Measurements from ENCODE around the gene PLXNC1. TPM values are rescaled to one million over a fixed set of nuclear protein-coding genes. Genes with fewer than 3 reads are reported as not detected.

Gene PLXNC1
- total and polyA plus RNA-seq, 2 donors (not counting 1 experiment from before 2014, with no cell fraction given): 15.1 to 86.9 TPM

GRCh38 chr12:94265539-94265938, 117.2 kb downstream of the PLXNC1 start:
- TF ChIP-seq CTCF (conservative IDR thresholded peaks at IDR 0.05 in 1 of 2, IDR thresholded peaks at IDR 0.05 in 1 of 2; ENCODE audit: low read depth in 1 of 2, low read length in 2 of 2) (no peak), EZH2 (IDR thresholded peaks at IDR 0.05; ENCODE audit: low read length, missing control alignments) (no peak)
- H4K20me1 ChIP-seq (ENCODE audit: control insufficient read depth, extremely low read depth, insufficient read depth, low read length): no peaks in the 10 kb centered on the region
- H3K36me3 ChIP-seq (ENCODE audit: control insufficient read depth, insufficient read depth, low read length): no peaks in the 10 kb centered on the region
- no peak overlapping the region for H3K4me2 ChIP-seq (ENCODE audit: extremely low read depth, insufficient read depth, low read length)
- H2AFZ ChIP-seq (ENCODE audit: low read length): no peak overlapping the region
- H3K9me3 ChIP-seq (ENCODE audit: control insufficient read depth, insufficient read depth, low read depth, low read length): no peaks in the 10 kb centered on the region
- no peak for DNase-seq (ENCODE audit: low read depth in 2 of 2)
- H3K79me2 ChIP-seq (ENCODE audit: control insufficient read depth, insufficient read depth, low read length): no peaks in the 10 kb centered on the region
- H3K4me3 ChIP-seq (replicated peaks in 1 of 4; ENCODE audit: control extremely low read depth in 1 of 4, insufficient read depth in 1 of 4, low read depth in 3 of 4, low read length in 4 of 4): no peak overlapping the region
- H3K4me1 ChIP-seq (ENCODE audit: control insufficient read depth, extremely low read depth, insufficient read depth, low read length): peaks cover 36% of the 10 kb centered on the region
- no peak overlapping the region for H3K27ac ChIP-seq (ENCODE audit: insufficient read depth, low read length)
- no peaks in the 10 kb centered on the region for H3K27me3 ChIP-seq (ENCODE audit: control insufficient read depth, insufficient read depth, low read length)
- no peak overlapping the region for H3K9ac ChIP-seq (ENCODE audit: insufficient read depth, low read length)

GRCh38 chr12:94265966-94266745, 117.8 kb downstream of the PLXNC1 start:
- Histone ChIP-seq H3K4me2 (ENCODE audit: extremely low read depth, insufficient read depth, low read length) (peak overlapping the region; percentile 44), H3K27ac (ENCODE audit: insufficient read depth, low read length) (peak overlapping the region; percentile 60), H3K4me3 (replicated peaks in 1 of 4; ENCODE audit: control extremely low read depth in 1 of 4, insufficient read depth in 1 of 4, low read depth in 3 of 4, low read length in 4 of 4) (no peak overlapping the region), H3K9ac (ENCODE audit: insufficient read depth, low read length) (no peak overlapping the region), H3K9me3 (ENCODE audit: control insufficient read depth, insufficient read depth, low read depth, low read length) (no peaks in the 10 kb centered on the region), H4K20me1 (ENCODE audit: control insufficient read depth, extremely low read depth, insufficient read depth, low read length) (no peaks in the 10 kb centered on the region), H3K79me2 (ENCODE audit: control insufficient read depth, insufficient read depth, low read length) (no peaks in the 10 kb centered on the region), H3K4me1 (ENCODE audit: control insufficient read depth, extremely low read depth, insufficient read depth, low read length) (peaks cover 36% of the 10 kb centered on the region), H3K36me3 (ENCODE audit: control insufficient read depth, insufficient read depth, low read length) (no peaks in the 10 kb centered on the region), H3K27me3 (ENCODE audit: control insufficient read depth, insufficient read depth, low read length) (no peaks in the 10 kb centered on the region), H2AFZ (ENCODE audit: low read length) (no peak overlapping the region)
- TF ChIP-seq CTCF (conservative IDR thresholded peaks at IDR 0.05 in 1 of 2, IDR thresholded peaks at IDR 0.05 in 1 of 2; ENCODE audit: low read depth in 1 of 2, low read length in 2 of 2) (no peak), EZH2 (IDR thresholded peaks at IDR 0.05; ENCODE audit: low read length, missing control alignments) (no peak)
- no peak for DNase-seq (ENCODE audit: low read depth in 2 of 2)

- no peaks in the 10 kb centered on the region for H3K79me2 ChIP-seq (ENCODE audit: control insufficient read depth, insufficient read depth, low read length)
- no peak overlapping the region for H3K4me3 ChIP-seq (replicated peaks in 1 of 4; ENCODE audit: control extremely low read depth in 1 of 4, insufficient read depth in 1 of 4, low read depth in 3 of 4, low read length in 4 of 4)
- no peaks in the 10 kb centered on the region for H4K20me1 ChIP-seq (ENCODE audit: control insufficient read depth, extremely low read depth, insufficient read depth, low read length)
- no peak overlapping the region for H2AFZ ChIP-seq (ENCODE audit: low read length)
- DNase-seq (ENCODE audit: low read depth in 2 of 2): peak; percentile 27 to 85
- H3K9ac ChIP-seq (ENCODE audit: insufficient read depth, low read length): peak overlapping the region; percentile 4
- peak overlapping the region; percentile 44 for H3K4me2 ChIP-seq (ENCODE audit: extremely low read depth, insufficient read depth, low read length)
- no peaks in the 10 kb centered on the region for H3K27me3 ChIP-seq (ENCODE audit: control insufficient read depth, insufficient read depth, low read length)
- H3K9me3 ChIP-seq (ENCODE audit: control insufficient read depth, insufficient read depth, low read depth, low read length): no peaks in the 10 kb centered on the region
- H3K4me1 ChIP-seq (ENCODE audit: control insufficient read depth, extremely low read depth, insufficient read depth, low read length): peaks cover 33% of the 10 kb centered on the region
- peak overlapping the region; percentile 61 for H3K27ac ChIP-seq (ENCODE audit: insufficient read depth, low read length)
- no peak for TF ChIP-seq CTCF (conservative IDR thresholded peaks at IDR 0.05 in 1 of 2, IDR thresholded peaks at IDR 0.05 in 1 of 2; ENCODE audit: low read depth in 1 of 2, low read length in 2 of 2)
- TF ChIP-seq EZH2 (IDR thresholded peaks at IDR 0.05; ENCODE audit: low read length, missing control alignments): no peak
- H3K36me3 ChIP-seq (ENCODE audit: control insufficient read depth, insufficient read depth, low read length): no peaks in the 10 kb centered on the region
Observed at GRCh38 chr12:94266796-94267536, 118.6 kb downstream of the PLXNC1 start.

Data from fibroblast of lung (primary cell).